ENCODE results near the gene TLL2.

The TLL2 gene

DNA sequence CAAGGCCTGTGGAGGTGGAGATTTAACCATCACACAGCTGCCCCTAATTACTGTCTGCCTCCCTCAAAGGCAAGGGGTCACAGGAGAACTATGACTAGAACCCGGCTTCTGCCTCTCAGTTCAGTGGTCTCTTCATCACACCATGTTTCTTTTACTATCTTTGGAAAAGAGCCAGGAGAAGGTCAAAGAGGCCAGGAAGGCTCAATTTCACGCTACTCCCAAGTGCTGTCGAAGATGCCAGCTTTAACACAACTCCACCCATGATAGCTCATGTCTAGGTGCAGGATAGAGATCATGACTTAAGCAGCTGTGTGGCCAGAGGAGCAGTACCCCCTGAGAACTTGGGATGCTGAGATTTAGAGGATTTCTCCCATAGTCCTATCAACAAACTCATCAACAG is 94.4 kb downstream of the TLL2 start:
- ChIA-PET CTCF (interaction anchor here (0.6 kb wide), 1 partner anchor 225 kb away, joined by 3 read pairs; no protein-coding TSS in a partner anchor), POLR2A (ENCODE audit: low non-redundant PET) (no interaction called here)
- H3K27ac ChIP-seq, result no peak overlapping the region
- DNase-seq (ENCODE audit: low spot score), result no peak
- TF ChIP-seq, protein P1, sequence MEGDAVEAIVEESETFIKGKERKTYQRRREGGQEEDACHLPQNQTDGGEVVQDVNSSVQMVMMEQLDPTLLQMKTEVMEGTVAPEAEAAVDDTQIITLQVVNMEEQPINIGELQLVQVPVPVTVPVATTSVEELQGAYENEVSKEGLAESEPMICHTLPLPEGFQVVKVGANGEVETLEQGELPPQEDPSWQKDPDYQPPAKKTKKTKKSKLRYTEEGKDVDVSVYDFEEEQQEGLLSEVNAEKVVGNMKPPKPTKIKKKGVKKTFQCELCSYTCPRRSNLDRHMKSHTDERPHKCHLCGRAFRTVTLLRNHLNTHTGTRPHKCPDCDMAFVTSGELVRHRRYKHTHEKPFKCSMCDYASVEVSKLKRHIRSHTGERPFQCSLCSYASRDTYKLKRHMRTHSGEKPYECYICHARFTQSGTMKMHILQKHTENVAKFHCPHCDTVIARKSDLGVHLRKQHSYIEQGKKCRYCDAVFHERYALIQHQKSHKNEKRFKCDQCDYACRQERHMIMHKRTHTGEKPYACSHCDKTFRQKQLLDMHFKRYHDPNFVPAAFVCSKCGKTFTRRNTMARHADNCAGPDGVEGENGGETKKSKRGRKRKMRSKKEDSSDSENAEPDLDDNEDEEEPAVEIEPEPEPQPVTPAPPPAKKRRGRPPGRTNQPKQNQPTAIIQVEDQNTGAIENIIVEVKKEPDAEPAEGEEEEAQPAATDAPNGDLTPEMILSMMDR (conservative IDR thresholded peaks at IDR 0.05; ENCODE audit: low read depth), result no peak

DNA sequence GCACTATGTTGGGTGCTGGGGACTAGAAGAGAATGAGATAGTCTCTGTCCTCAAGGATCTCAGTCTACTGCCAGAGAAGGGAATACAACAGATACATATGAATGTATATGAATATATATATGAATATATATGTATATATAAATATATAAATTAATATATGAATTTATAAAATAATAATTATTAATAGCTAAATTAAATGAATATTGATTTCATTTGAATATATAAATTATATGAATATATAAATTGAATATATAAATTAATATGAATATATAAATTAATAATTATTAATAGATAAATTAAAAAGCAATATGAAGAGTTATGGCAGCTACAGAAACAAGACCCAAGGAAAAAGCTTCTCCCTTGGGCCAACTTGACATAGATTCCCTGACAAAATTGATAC is 95.1 kb downstream of the TLL2 start:
- ChIA-PET CTCF (no interaction called here), POLR2A (ENCODE audit: low non-redundant PET) (no interaction called here)
- no peak overlapping the region for H3K27ac ChIP-seq
- TF ChIP-seq, protein P1 (conservative IDR thresholded peaks at IDR 0.05; ENCODE audit: low read depth), result no peak
- no peak for DNase-seq (ENCODE audit: low spot score)

DNA sequence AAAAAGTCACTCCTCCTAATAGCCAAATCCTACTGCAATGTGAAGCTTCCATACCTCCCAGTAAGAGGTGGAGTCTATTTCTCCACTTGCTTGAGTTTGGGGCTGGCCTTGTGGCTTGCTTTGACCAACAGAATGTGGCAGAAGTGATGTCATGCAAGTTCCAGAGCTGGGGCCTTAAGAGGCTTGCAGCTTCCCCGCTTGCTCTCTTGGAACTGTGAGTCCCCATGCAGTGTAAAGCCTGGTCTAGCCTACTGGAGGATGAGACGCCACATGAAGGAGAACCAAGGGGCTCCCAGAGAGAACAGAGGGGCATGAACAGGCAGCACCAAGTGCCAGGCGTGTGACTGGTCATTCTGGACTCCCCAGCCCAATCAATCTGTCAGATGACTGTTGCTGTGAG is 96.3 kb downstream of the TLL2 start:
- CTCF ChIA-PET, result interaction anchor here (0.6 to 0.7 kb wide), 3 partner anchors 10 to 779 kb away, joined by 3 read pairs; partner anchors contain the start of gene TLL2
- DNase-seq (ENCODE audit: low spot score), result no peak
- no peak overlapping the region for H3K27ac ChIP-seq
- TF ChIP-seq, protein P1 (conservative IDR thresholded peaks at IDR 0.05; ENCODE audit: low read depth), result no peak
- POLR2A ChIA-PET (ENCODE audit: low non-redundant PET), result no interaction called here

DNA sequence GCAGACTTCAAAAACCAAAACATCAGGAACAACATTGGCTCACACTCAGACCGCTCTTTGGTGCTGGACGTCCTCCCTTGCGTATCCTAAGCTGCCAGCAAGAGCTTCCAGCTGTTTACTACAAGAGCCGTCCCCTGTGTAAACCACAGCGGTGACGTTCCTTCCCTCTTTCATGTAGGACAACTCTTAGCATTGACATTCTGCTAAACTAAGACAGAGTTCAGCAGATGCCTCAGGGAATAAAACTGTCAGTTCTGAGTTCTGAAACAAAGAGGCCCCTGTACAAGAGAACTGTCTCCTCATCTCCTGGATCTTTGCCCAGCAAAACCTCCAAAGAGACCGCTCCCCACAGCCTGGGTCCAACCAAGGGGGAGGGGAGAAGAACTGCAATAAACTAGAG is 97.1 kb downstream of the TLL2 start:
- no peak for DNase-seq (ENCODE audit: low spot score)
- no peak overlapping the region for H3K27ac ChIP-seq
- TF ChIP-seq, protein P1 (conservative IDR thresholded peaks at IDR 0.05; ENCODE audit: low read depth), result no peak
- CTCF ChIA-PET, result interaction anchor here (0.5 to 1.3 kb wide), 3 partner anchors 21 to 638 kb away, joined by 3 to 5 read pairs (median 3); no protein-coding TSS in a partner anchor
- POLR2A ChIA-PET (ENCODE audit: low non-redundant PET), result interaction anchor here (0.6 kb wide), 1 partner anchor 170 kb away, joined by 4 read pairs; the partner anchor contains the start of gene TM9SF3

GRCh38 chr10:96415891-96416554 is 97.7 kb downstream of the TLL2 start:
- CTCF ChIA-PET, result interaction anchor here (0.5 to 1.4 kb wide), 6 partner anchors 20 to 940 kb away, joined by 3 to 6 read pairs (median 4); no protein-coding TSS in a partner anchor

DNA sequence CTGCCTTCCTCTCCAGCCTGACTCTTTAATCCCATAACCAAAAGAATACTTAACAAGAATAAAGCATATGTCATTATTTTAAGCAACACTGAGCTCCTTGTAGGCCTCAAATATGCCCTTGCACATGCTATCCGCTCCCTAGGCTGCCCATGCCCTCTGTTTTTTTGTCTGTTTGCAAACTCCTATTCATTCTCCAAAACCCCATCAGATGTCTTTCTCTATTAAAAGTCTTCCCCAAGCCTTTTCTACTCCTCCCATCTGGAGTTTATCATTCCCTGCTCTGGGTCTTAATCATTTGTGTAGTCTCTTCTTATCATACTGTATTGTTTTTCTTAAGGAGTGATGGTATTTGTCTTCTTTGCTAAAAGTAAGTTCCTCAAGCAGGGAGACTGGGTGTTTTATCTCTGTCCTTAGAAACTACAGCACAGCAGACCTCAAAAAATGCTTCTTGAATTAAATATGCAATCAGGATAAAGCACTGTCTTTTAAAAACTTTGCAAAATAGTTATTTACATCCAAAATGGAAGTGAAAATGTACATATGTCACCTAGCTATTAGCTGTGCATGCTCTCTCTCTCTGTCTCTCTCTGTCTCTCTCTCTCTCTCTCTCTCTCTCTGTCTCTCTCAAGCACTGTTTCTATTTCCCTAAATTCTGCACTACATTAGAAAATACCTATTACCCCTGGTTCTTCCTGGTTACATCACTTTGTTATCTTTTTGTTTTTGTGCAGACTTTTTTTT is 98.4 kb downstream of the TLL2 start:
- ChIA-PET CTCF (interaction anchor here (0.6 to 1.4 kb wide), 5 partner anchors 18 to 428 kb away, joined by 3 to 6 read pairs (median 3); no protein-coding TSS in a partner anchor), POLR2A (ENCODE audit: low non-redundant PET) (no interaction called here)
- no peak overlapping the region for H3K27ac ChIP-seq
- DNase-seq (ENCODE audit: low spot score), result no peak
- TF ChIP-seq, protein P1 (conservative IDR thresholded peaks at IDR 0.05; ENCODE audit: low read depth), result no peak

More at GRCh38 chr10:96415891-96416554, 97.7 kb downstream of the TLL2 start:
- POLR2A ChIA-PET (ENCODE audit: low non-redundant PET), result interaction anchor here (0.6 kb wide), 1 partner anchor 171 kb away, joined by 4 read pairs; the partner anchor contains the start of gene TM9SF3
- no peak for DNase-seq (ENCODE audit: low spot score)
- TF ChIP-seq, protein P1 (conservative IDR thresholded peaks at IDR 0.05; ENCODE audit: low read depth), result no peak
- no peak overlapping the region for H3K27ac ChIP-seq
